HEK293 (cell line): ENCODE data around the gene PPP4R1.

ENCODE experiments used
- BCL11A ChIP-seq: fragments of 450-650 bp; formaldehyde crosslinking; IDR thresholded peaks from 2 replicates; pipeline ENCODE4 v1.5.1; 2016; ENCODE audit warnings: low read depth, missing biosample characterization, missing genetic modification characterization
- YY1 ChIP-seq: fragments of 450-650 bp; formaldehyde crosslinking; IDR thresholded peaks from 2 replicates; pipeline ENCODE4 v1.5.1; 2018; ENCODE audit warnings: missing biosample characterization, missing genetic modification characterization
- ZNF501 ChIP-seq: fragments of 450-650 bp; formaldehyde crosslinking; IDR thresholded peaks from 2 replicates; pipeline ENCODE4 v1.5.1; 2016; ENCODE audit warnings: missing biosample characterization, missing genetic modification characterization
- ZNF768 ChIP-seq: fragments of 450-650 bp; formaldehyde crosslinking; IDR thresholded peaks from 2 replicates; pipeline ENCODE4 v1.5.1; 2018; ENCODE audit warnings: missing biosample characterization, mild to moderate bottlenecking, missing genetic modification characterization

- TF ChIP-seq BCL11A (tag by site-specific recombination) (no peak), ZNF501 (tag by site-specific recombination) (no peak), ZNF768 (tag by site-specific recombination) (no peak), YY1 (tag by site-specific recombination) (no peak)
These were observed 55.1 kb downstream of the PPP4R1 start for GRCh38 chr18:9559253-9559652.
